Kidney glomerular epithelial cell (primary cell): ENCODE results near the gene SPINDOC.
A peak's percentile ranks its signal among the peaks of the same experiment; 100 is the strongest.
"Not testable (repeated sequence)": the region's sequence is repeated elsewhere in the genome, so short reads cannot be mapped to it uniquely, and the experiment has no call there.

Experiments used
- DNase-seq: peaks from one replicate; lab custom pipeline; 2025; lab: John Stamatoyannopoulos, UW

SPINDOC gene

GRCh38 chr11:63813035-63813562 is at the start of gene SPINDOC:
SPINDOC (plus strand) TSS chr11:63813456; CDS start chr11:63813687, 231 bp downstream.
- peak; percentile 52 for DNase-seq

- DNase-seq = no peak
Measured at GRCh38 chr11:63763496-63764339, 49.5 kb upstream of the SPINDOC start.

GRCh38 chr11:63764340-63764678 is 48.9 kb upstream of the SPINDOC start:
- no peak for DNase-seq

GRCh38 chr11:63764679-63765647 is 48.3 kb upstream of the SPINDOC start:
- no peak for DNase-seq

GRCh38 chr11:63765688-63766241 is 47.5 kb upstream of the SPINDOC start:
- DNase-seq = no peak

- DNase-seq = no peak
Measured at GRCh38 chr11:63766531-63767235, 46.6 kb upstream of the SPINDOC start.

GRCh38 chr11:63767267-63767564 is 46.0 kb upstream of the SPINDOC start:
- DNase-seq = peak; percentile 50

- DNase-seq = no peak
Measured at GRCh38 chr11:63767565-63768236, 45.6 kb upstream of the SPINDOC start.

- DNase-seq = peak; percentile 38
Measured at GRCh38 chr11:63768237-63769041, 44.8 kb upstream of the SPINDOC start, which contains the start of gene ZFTA. ZFTA (minus strand) TSS chr11:63768775; CDS start chr11:63768622, 153 bp downstream.

- DNase-seq = no peak
Measured at GRCh38 chr11:63769042-63769713, 44.1 kb upstream of the SPINDOC start.

GRCh38 chr11:63769714-63770455 is 43.4 kb upstream of the SPINDOC start:
- no peak for DNase-seq

GRCh38 chr11:63770763-63771162 is 42.5 kb upstream of the SPINDOC start:
- no peak for DNase-seq

- DNase-seq = not testable (repeated sequence)
Measured at GRCh38 chr11:63771741-63772318, 41.4 kb upstream of the SPINDOC start.

- DNase-seq = no peak
Measured at GRCh38 chr11:63775191-63775590, 38.1 kb upstream of the SPINDOC start.

- DNase-seq = no peak
Measured at GRCh38 chr11:63779039-63779438, 34.2 kb upstream of the SPINDOC start.

- no peak for DNase-seq
Measured at GRCh38 chr11:63782749-63783148, 30.5 kb upstream of the SPINDOC start.

- DNase-seq = peak; percentile 53
Measured at GRCh38 chr11:63783925-63784592, 29.2 kb upstream of the SPINDOC start.

- DNase-seq = no peak
Measured at GRCh38 chr11:63785823-63786222, 27.4 kb upstream of the SPINDOC start.
